Parathyroid adenoma (tissue), 2 donors: ENCODE results near the gene NCBP1.
A peak's percentile ranks its signal among the peaks of the same experiment; 100 is the strongest.
"Not testable (repeated sequence)": the region's sequence is repeated elsewhere in the genome, so short reads cannot be mapped to it uniquely, and the experiment has no call there.

Experiments
- H2AFZ ChIP-seq: fragments of 300-600 bp; sonication (generic); one replicate; pipeline ENCODE4 v1.7.0; 2017; ENCODE audit warnings: antibody characterized with exemption, mild to moderate bottlenecking
- H3K27ac ChIP-seq: fragments of 300-600 bp; sonication (generic); one replicate; pipeline ENCODE4 v1.7.0; 2017
- H3K27me3 ChIP-seq: fragments of 300-600 bp; sonication (generic); one replicate; pipeline ENCODE4 v1.7.0; 2017; ENCODE audit warnings: low read length; ENCODE audit not compliant: control insufficient read depth, insufficient read depth
- H3K36me3 ChIP-seq: fragments of 300-600 bp; sonication (generic); one replicate; pipeline ENCODE4 v1.7.0; 2017; ENCODE audit warnings: low read length; ENCODE audit not compliant: control insufficient read depth, insufficient read depth
- H3K4me1 ChIP-seq: fragments of 300-600 bp; sonication (generic); one replicate; pipeline ENCODE4 v1.7.0; 2017; ENCODE audit warnings: control low read depth
- H3K4me2 ChIP-seq: fragments of 300-600 bp; sonication (generic); one replicate; pipeline ENCODE4 v1.7.0; 2017; ENCODE audit warnings: low read length
- H3K4me3 ChIP-seq: fragments of 300-600 bp; sonication (generic); one replicate; pipeline ENCODE4 v1.7.0; 2017; ENCODE audit warnings: low read depth, low read length
- H3K79me2 ChIP-seq: fragments of 300-600 bp; sonication (generic); one replicate; pipeline ENCODE4 v1.7.0; 2017; ENCODE audit warnings: control low read depth
- H3K9ac ChIP-seq: fragments of 300-600 bp; sonication (generic); one replicate; pipeline ENCODE4 v1.7.0; 2017; ENCODE audit warnings: mild to moderate bottlenecking
- H3K9me3 ChIP-seq: fragments of 300-600 bp; sonication (generic); one replicate; pipeline ENCODE4 v1.7.0; 2017; ENCODE audit warnings: low read length; ENCODE audit not compliant: control insufficient read depth
- CTCF ChIP-seq: fragments of 300-600 bp; sonication (generic); IDR thresholded peaks from one replicate; pipeline ENCODE4 v1.7.0; 2017; ENCODE audit warnings: antibody characterized with exemption, mild to moderate bottlenecking
- donor health status: primary hyperparathyroidism.

Gene NCBP1

GRCh38 chr9:97696803-97697601 is 63.4 kb downstream of the NCBP1 start, which contains the start of gene XPA:
XPA (minus strand) TSS chr9:97697340; CDS start chr9:97697292, 48 bp downstream.
- Histone ChIP-seq H3K9me3 (no peaks in the 10 kb centered on the region), H3K4me2 (peak within 1 kb of the TSS; percentile 84), H3K4me3 (peak within 1 kb of the TSS; percentile 78), H3K36me3 (no peaks in the 10 kb centered on the region), H2AFZ (peak within 1 kb of the TSS; percentile 76), H3K79me2 (peaks cover 10% of the 10 kb centered on the region), H3K4me1 (peaks cover 3% of the 10 kb centered on the region), H3K9ac (peak within 1 kb of the TSS; percentile 47), H3K27ac (peak within 1 kb of the TSS; percentile 82), H3K27me3 (no peaks in the 10 kb centered on the region)
- TF ChIP-seq CTCF = no peak

DNA sequence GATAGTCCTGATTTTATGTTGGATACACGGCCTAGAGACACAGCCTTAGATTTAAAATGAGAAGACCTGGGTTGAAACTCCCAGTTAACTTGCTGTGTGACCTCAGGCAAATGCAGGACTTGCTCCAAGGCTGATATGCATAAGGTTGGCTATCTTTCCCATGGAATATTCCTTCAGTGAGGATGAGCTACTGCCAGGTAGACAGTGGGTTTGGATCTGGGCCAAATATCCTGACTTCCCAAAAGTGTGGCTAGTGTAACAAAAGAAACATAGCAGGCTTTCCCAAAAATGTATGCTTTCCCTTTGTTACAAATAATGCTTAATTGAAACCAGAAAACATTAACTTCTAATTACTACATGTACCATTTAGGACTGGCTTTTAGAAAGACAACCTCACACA is 64.2 kb downstream of the NCBP1 start:
- Histone ChIP-seq H3K79me2 (peaks cover 10% of the 10 kb centered on the region), H3K27me3 (no peaks in the 10 kb centered on the region), H3K9me3 (no peaks in the 10 kb centered on the region), H3K4me1 (peaks cover 3% of the 10 kb centered on the region), H3K4me3 (peak overlapping the region; percentile 78), H3K27ac (peak overlapping the region; percentile 82), H3K4me2 (peak overlapping the region; percentile 84), H2AFZ (peak overlapping the region; percentile 76), H3K9ac (no peak overlapping the region), H3K36me3 (no peaks in the 10 kb centered on the region)
- TF ChIP-seq CTCF = no peak

DNA sequence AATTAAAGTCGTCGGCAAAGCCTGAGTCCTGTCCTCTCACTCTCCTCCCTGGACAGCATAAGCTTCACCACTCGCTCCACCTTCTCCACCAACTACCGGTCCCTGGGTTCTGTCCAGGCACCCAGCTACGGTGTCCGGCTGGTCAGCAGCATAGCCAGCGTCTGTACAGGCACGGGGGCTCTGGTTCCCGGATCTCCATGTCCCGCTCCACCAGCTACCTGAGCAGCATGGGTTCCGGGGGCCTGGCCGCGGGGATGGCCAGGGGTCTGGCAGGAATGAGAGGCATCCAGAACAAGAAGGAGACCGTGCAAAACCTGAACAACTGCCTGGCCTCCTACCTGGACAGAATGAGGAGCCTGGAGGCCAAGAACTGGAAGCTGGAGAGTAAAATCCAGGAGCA is 65.2 kb downstream of the NCBP1 start:
- H3K4me1 ChIP-seq = peaks cover 3% of the 10 kb centered on the region
- H3K9ac ChIP-seq = no peak overlapping the region
- H3K36me3 ChIP-seq = no peaks in the 10 kb centered on the region
- H3K79me2 ChIP-seq = peaks cover 10% of the 10 kb centered on the region
- no peak overlapping the region for H3K27ac ChIP-seq
- H3K4me3 ChIP-seq = no peak overlapping the region
- no peak for TF ChIP-seq CTCF
- H3K9me3 ChIP-seq = no peaks in the 10 kb centered on the region
- H3K27me3 ChIP-seq = no peaks in the 10 kb centered on the region
- H3K4me2 ChIP-seq = no peak overlapping the region
- H2AFZ ChIP-seq = no peak overlapping the region

DNA sequence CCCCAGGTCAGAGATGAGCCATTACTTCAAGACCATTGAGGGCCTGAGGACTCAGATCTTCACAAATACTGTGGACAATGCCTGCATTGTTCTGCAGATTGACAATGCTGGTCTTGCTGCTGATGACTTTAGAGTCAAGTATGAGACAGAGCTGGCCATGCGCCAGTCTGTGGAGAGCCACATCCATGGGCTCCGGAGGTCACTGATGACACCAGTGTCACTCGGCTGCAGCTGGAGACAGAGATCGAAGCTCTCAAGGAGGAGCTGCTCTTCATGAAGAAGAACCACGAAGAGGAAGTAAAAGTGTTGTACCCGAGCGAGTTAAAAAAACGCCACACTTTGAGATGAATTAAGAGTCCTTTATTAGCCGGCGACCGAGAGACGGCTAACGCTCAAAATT is 65.7 kb downstream of the NCBP1 start:
- H3K4me1 ChIP-seq, H3K4me2 ChIP-seq, H3K9ac ChIP-seq, H3K27ac ChIP-seq, H3K36me3 ChIP-seq, H3K4me3 ChIP-seq, H2AFZ ChIP-seq, H3K79me2 ChIP-seq, H3K27me3 ChIP-seq, H3K9me3 ChIP-seq: not testable (repeated sequence)

GRCh38 chr9:97699824-97700223 is 66.2 kb downstream of the NCBP1 start:
- H3K79me2 ChIP-seq, H2AFZ ChIP-seq, H3K27ac ChIP-seq, H3K9me3 ChIP-seq, H3K36me3 ChIP-seq, H3K27me3 ChIP-seq, H3K4me1 ChIP-seq, H3K4me3 ChIP-seq, H3K4me2 ChIP-seq, H3K9ac ChIP-seq: not testable (repeated sequence)
